ENCODE data around the gene IPMK. TPM values are rescaled to one million over a fixed set of nuclear protein-coding genes. Genes with fewer than 3 reads are reported as not detected.
"Not testable (repeated sequence)": the region's sequence is repeated elsewhere in the genome, so short reads cannot be mapped to it uniquely, and the experiment has no call there.

The IPMK gene
- total and polyA plus RNA-seq, 2 donors (not counting 3 experiments of a cell fraction or from before 2014, with no cell fraction given) = 1.4 to 8.1 TPM

DNA sequence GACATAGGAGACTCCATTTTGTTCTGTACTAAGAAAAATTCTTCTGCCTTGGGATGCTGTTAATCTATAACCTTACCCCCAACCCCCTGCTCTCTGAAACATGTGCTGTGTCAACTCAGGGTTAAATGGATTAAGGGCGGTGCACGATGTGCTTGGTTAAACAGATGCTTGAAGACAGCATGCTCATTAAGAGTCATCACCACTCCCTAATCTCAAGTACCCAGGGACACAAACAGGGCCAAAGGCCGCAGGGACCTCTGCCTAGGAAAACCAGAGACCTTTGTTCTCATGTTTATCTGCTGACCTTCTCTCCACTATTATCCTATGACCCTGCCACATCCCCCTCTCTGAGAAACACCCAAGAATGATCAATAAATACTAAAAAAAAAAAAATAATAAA lies 23.0 kb downstream of the IPMK start:
- BruUV-seq (replicated peaks); H3K27me3 ChIP-seq (ENCODE audit: control insufficient read depth in 2 of 2, insufficient read depth in 2 of 2, low read length in 2 of 2); POLR2A ChIA-PET; H3K9me1 ChIP-seq (replicated peaks; ENCODE audit: control insufficient read depth, extremely low read depth, insufficient read depth, low read length); H3K9ac ChIP-seq (replicated peaks; ENCODE audit: extremely low read depth, insufficient read depth, low read length); CTCF ChIA-PET; FAIRE-seq; H3K9me3 ChIP-seq (replicated peaks; ENCODE audit: control insufficient read depth, insufficient read depth, low read length); H3K4me3 ChIP-seq (replicated peaks in 1 of 3; ENCODE audit: insufficient read depth in 1 of 3, low read depth in 1 of 3, low read length in 3 of 3); H3K36me3 ChIP-seq (ENCODE audit: control insufficient read depth in 2 of 2, extremely low read depth in 1 of 2, insufficient read depth in 2 of 2, low read length in 2 of 2); H3K4me2 ChIP-seq (ENCODE audit: insufficient read depth, low read length); H4K20me1 ChIP-seq (replicated peaks; ENCODE audit: control insufficient read depth, extremely low read depth, insufficient read depth, low read length); dilution Hi-C loops (cut with MboI; ENCODE audit: extremely low pct_ligation_motif_present, low sequenced_read_pairs); intact Hi-C loops (cut with micrococcal nuclease); H3K27ac ChIP-seq (ENCODE audit: insufficient read depth, low read depth, low read length); H2AFZ ChIP-seq (ENCODE audit: low read depth, low read length); DNase-seq (ENCODE audit: low read depth, low spot score): not testable (repeated sequence)
- Histone ChIP-seq H3K4me1 (ENCODE audit: control insufficient read depth, extremely low read depth, insufficient read depth, low read length) (peaks cover 17% of the 10 kb centered on the region), H3K79me2 (ENCODE audit: control insufficient read depth, insufficient read depth, low read length) (peaks cover 15% of the 10 kb centered on the region)

DNA sequence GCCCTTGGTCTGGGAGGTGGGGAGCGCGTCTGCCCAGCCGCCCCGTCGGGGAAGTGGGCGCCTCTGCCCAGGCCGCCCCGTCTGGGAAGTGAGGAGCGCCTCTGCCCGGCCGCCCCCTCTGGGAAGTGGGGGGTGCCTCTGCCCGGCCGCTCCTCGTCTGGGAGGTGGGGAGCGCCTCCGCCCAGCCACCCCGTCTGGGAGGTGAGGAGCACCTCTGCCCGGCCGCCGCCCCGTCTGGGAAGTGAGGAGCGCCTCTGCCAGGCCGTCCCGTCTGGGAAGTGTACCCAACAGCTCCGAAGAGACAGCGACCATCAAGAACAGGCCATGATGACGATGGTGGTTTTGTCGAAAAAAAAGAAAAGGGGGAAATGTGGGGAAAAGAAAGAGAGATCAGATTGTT lies 23.5 kb downstream of the IPMK start:
- DNase-seq (ENCODE audit: low read depth, low spot score); BruUV-seq (replicated peaks); H3K27me3 ChIP-seq (ENCODE audit: control insufficient read depth in 2 of 2, insufficient read depth in 2 of 2, low read length in 2 of 2); intact Hi-C loops (cut with micrococcal nuclease); H3K4me2 ChIP-seq (ENCODE audit: insufficient read depth, low read length); H3K9me3 ChIP-seq (replicated peaks; ENCODE audit: control insufficient read depth, insufficient read depth, low read length); H3K36me3 ChIP-seq (ENCODE audit: control insufficient read depth in 2 of 2, extremely low read depth in 1 of 2, insufficient read depth in 2 of 2, low read length in 2 of 2); H2AFZ ChIP-seq (ENCODE audit: low read depth, low read length); H3K9me1 ChIP-seq (replicated peaks; ENCODE audit: control insufficient read depth, extremely low read depth, insufficient read depth, low read length); H3K27ac ChIP-seq (ENCODE audit: insufficient read depth, low read depth, low read length); FAIRE-seq; dilution Hi-C loops (cut with MboI; ENCODE audit: extremely low pct_ligation_motif_present, low sequenced_read_pairs); H4K20me1 ChIP-seq (replicated peaks; ENCODE audit: control insufficient read depth, extremely low read depth, insufficient read depth, low read length); H3K9ac ChIP-seq (replicated peaks; ENCODE audit: extremely low read depth, insufficient read depth, low read length); CTCF ChIA-PET; H3K4me3 ChIP-seq (replicated peaks in 1 of 3; ENCODE audit: insufficient read depth in 1 of 3, low read depth in 1 of 3, low read length in 3 of 3); POLR2A ChIA-PET: not testable (repeated sequence)
- Histone ChIP-seq H3K4me1 (ENCODE audit: control insufficient read depth, extremely low read depth, insufficient read depth, low read length) (peaks cover 21% of the 10 kb centered on the region), H3K79me2 (ENCODE audit: control insufficient read depth, insufficient read depth, low read length) (peaks cover 19% of the 10 kb centered on the region)

GRCh38 chr10:58243801-58244200 lies 23.9 kb downstream of the IPMK start:
- CTCF ChIA-PET; intact Hi-C loops (cut with micrococcal nuclease); H2AFZ ChIP-seq (ENCODE audit: low read depth, low read length); H4K20me1 ChIP-seq (replicated peaks; ENCODE audit: control insufficient read depth, extremely low read depth, insufficient read depth, low read length); H3K27ac ChIP-seq (ENCODE audit: insufficient read depth, low read depth, low read length); H3K9me1 ChIP-seq (replicated peaks; ENCODE audit: control insufficient read depth, extremely low read depth, insufficient read depth, low read length); H3K27me3 ChIP-seq (ENCODE audit: control insufficient read depth in 2 of 2, insufficient read depth in 2 of 2, low read length in 2 of 2); H3K9me3 ChIP-seq (replicated peaks; ENCODE audit: control insufficient read depth, insufficient read depth, low read length); dilution Hi-C loops (cut with MboI; ENCODE audit: extremely low pct_ligation_motif_present, low sequenced_read_pairs); H3K36me3 ChIP-seq (ENCODE audit: control insufficient read depth in 2 of 2, extremely low read depth in 1 of 2, insufficient read depth in 2 of 2, low read length in 2 of 2); BruUV-seq (replicated peaks); H3K9ac ChIP-seq (replicated peaks; ENCODE audit: extremely low read depth, insufficient read depth, low read length); H3K4me2 ChIP-seq (ENCODE audit: insufficient read depth, low read length); DNase-seq (ENCODE audit: low read depth, low spot score); FAIRE-seq; POLR2A ChIA-PET; H3K4me3 ChIP-seq (replicated peaks in 1 of 3; ENCODE audit: insufficient read depth in 1 of 3, low read depth in 1 of 3, low read length in 3 of 3): not testable (repeated sequence)
- Histone ChIP-seq H3K4me1 (ENCODE audit: control insufficient read depth, extremely low read depth, insufficient read depth, low read length) (peaks cover 26% of the 10 kb centered on the region), H3K79me2 (ENCODE audit: control insufficient read depth, insufficient read depth, low read length) (peaks cover 22% of the 10 kb centered on the region)

Measured in endothelial cell of umbilical vein (primary cell).